A673 (cell line): ENCODE results near the gene SKAP1. TPM values are rescaled to one million over a fixed set of nuclear protein-coding genes. Genes with fewer than 3 reads are reported as not detected.
A peak's percentile ranks its signal among the peaks of the same experiment; 100 is the strongest.

ENCODE experiments used
- BruUV-seq: library from RNA; stranded (reverse); fragments of 400-500 nt; replicated peaks from 2 replicates; lab custom pipeline; 2021; lab: Mats Ljungman, UMichigan
- CTCF ChIA-PET: fragments of 300-600 bp; sonication (Branson Sonifier 250); formaldehyde crosslinking; loops from one replicate; lab custom pipeline; 2022; ENCODE audit warnings: antibody characterized with exemption; lab: Charles Lee
- POLR2A ChIA-PET: fragments of 300-600 bp; sonication (Branson Sonifier 250); formaldehyde crosslinking; loops from one replicate; lab custom pipeline; 2022; ENCODE audit warnings: antibody characterized with exemption; ENCODE audit not compliant: low non-redundant PET; lab: Charles Lee
- DNase-seq: peaks from one replicate; pipeline ENCODE4 v3.0.0-alpha.2; 2015; ENCODE audit warnings: low spot score
- H3K27ac ChIP-seq: fragments of 200-600 bp; sonication (generic); 2 replicates; pipeline ENCODE4 v1.5.1; 2016; ENCODE audit warnings: mixed run types, low read depth, mild to moderate bottlenecking, mixed read lengths, antibody characterized with exemption, low read length; ENCODE audit not compliant: poor library complexity, severe bottlenecking
- H3K27me3 ChIP-seq: fragments of 200-600 bp; sonication (generic); replicated peaks from 2 replicates; pipeline ENCODE4 v1.6.1; 2017; ENCODE audit warnings: mixed run types, low read depth, mild to moderate bottlenecking, mixed read lengths, antibody characterized with exemption, low read length; ENCODE audit not compliant: insufficient read depth, poor library complexity
- H3K36me3 ChIP-seq: fragments of 200-600 bp; sonication (generic); 2 replicates; pipeline ENCODE4 v1.6.1; 2016; ENCODE audit warnings: mixed run types, mild to moderate bottlenecking, mixed read lengths, antibody characterized with exemption, low read length; ENCODE audit not compliant: insufficient read depth, poor library complexity, severe bottlenecking
- H3K4me1 ChIP-seq: fragments of 200-600 bp; sonication (generic); 2 replicates; pipeline ENCODE4 v1.6.1; 2017; ENCODE audit warnings: mixed run types, mild to moderate bottlenecking, mixed read lengths, antibody characterized with exemption, low read length; ENCODE audit not compliant: insufficient read depth, poor library complexity, severe bottlenecking
- H3K4me3 ChIP-seq: fragments of 200-600 bp; sonication (generic); 2 replicates; pipeline ENCODE4 v1.5.1; 2016; ENCODE audit warnings: low read depth, mixed run types, mild to moderate bottlenecking, mixed read lengths, low read length; ENCODE audit not compliant: poor library complexity, severe bottlenecking
- H3K9me3 ChIP-seq: fragments of 200-600 bp; sonication (generic); 2 replicates; pipeline ENCODE4 v1.6.1; 2016; ENCODE audit warnings: mixed run types, low read depth, mild to moderate bottlenecking, mixed read lengths, antibody characterized with exemption, low read length; ENCODE audit not compliant: poor library complexity, severe bottlenecking
- CTCF ChIP-seq: fragments of 300-800, 200-600 bp; sonication (generic); conservative IDR thresholded peaks from 2 replicates; pipeline ENCODE4 v1.5.1; 2017; ENCODE audit warnings: low read depth, mild to moderate bottlenecking, antibody characterized with exemption, low read length, moderate library complexity, mixed read lengths
- EZH2 ChIP-seq: fragments of 200-600 bp; sonication (generic); IDR thresholded peaks from 2 replicates; pipeline ENCODE4 v1.6.1; 2017; ENCODE audit warnings: borderline replicate concordance, low read depth, mild to moderate bottlenecking, mixed read lengths, antibody characterized with exemption, low read length; ENCODE audit not compliant: poor library complexity, severe bottlenecking
- intact Hi-C: fragments of 100-400 bp; cut with micrococcal nuclease; formaldehyde crosslinking; loops from one replicate; pipeline ENCODE4 v1.10.0; 2022; ENCODE audit not compliant: unreplicated experiment
- total RNA-seq: library from RNA; stranded (reverse); gene quantifications from 2 replicates; pipeline ENCODE4 v1.2.3, GENCODE V29; 2021

SKAP1 gene
- total RNA-seq, 1 experiment from 2014 or later = not detected

GRCh38 chr17:48310748-48311213 is 119.2 kb downstream of the SKAP1 start:
- DNase-seq = no peak
- intact Hi-C loops = no loop called here
- Histone ChIP-seq H3K9me3 (no peaks in the 10 kb centered on the region), H3K27me3 (no peaks in the 10 kb centered on the region), H3K27ac (no peak overlapping the region), H3K4me1 (no peaks in the 10 kb centered on the region), H3K36me3 (no peaks in the 10 kb centered on the region), H3K4me3 (no peak overlapping the region)
- BruUV-seq = no TSS peak
- TF ChIP-seq EZH2 (no peak), CTCF (no peak)
- ChIA-PET CTCF (no interaction called here), POLR2A (no interaction called here)

GRCh38 chr17:48308581-48308980 is 121.4 kb downstream of the SKAP1 start:
- TF ChIP-seq EZH2 (no peak), CTCF (no peak)
- intact Hi-C loops = no loop called here
- CTCF ChIA-PET = interaction anchor here (0.7 to 1.1 kb wide), 5 partner anchors 25 to 286 kb away, joined by 3 to 5 read pairs (median 3); no protein-coding TSS in a partner anchor
- H3K27ac ChIP-seq = no peak overlapping the region
- no peaks in the 10 kb centered on the region for H3K27me3 ChIP-seq
- H3K36me3 ChIP-seq = no peaks in the 10 kb centered on the region
- no peaks in the 10 kb centered on the region for H3K4me1 ChIP-seq
- POLR2A ChIA-PET = interaction anchor here (0.7 kb wide), 1 partner anchor 142 kb away, joined by 3 read pairs; no protein-coding TSS in a partner anchor
- DNase-seq = no peak
- BruUV-seq = no TSS peak
- no peaks in the 10 kb centered on the region for H3K9me3 ChIP-seq
- H3K4me3 ChIP-seq = no peak overlapping the region

GRCh38 chr17:48307814-48308411 is 122.1 kb downstream of the SKAP1 start:
- no TSS peak for BruUV-seq
- intact Hi-C loops = no loop called here
- Histone ChIP-seq H3K36me3 (no peaks in the 10 kb centered on the region), H3K4me3 (no peak overlapping the region), H3K27ac (no peak overlapping the region), H3K4me1 (no peaks in the 10 kb centered on the region), H3K27me3 (no peaks in the 10 kb centered on the region), H3K9me3 (no peaks in the 10 kb centered on the region)
- POLR2A ChIA-PET = interaction anchor here (0.7 kb wide), 1 partner anchor 141 kb away, joined by 3 read pairs; no protein-coding TSS in a partner anchor
- TF ChIP-seq EZH2 (no peak), CTCF (peak; percentile 93)
- CTCF ChIA-PET = interaction anchor here (0.7 to 1.1 kb wide), 5 partner anchors 26 to 286 kb away, joined by 3 to 5 read pairs (median 3); no protein-coding TSS in a partner anchor
- DNase-seq = peak; percentile 75
